Fibroblast of gingiva (primary cell): ENCODE measurements around the gene TEX2.
"Not testable (repeated sequence)": the region's sequence is repeated elsewhere in the genome, so short reads cannot be mapped to it uniquely, and the experiment has no call there.

Experiments
- DNase-seq: peaks from one replicate; pipeline ENCODE4 v3.0.0-alpha.2; 2011; ENCODE audit warnings: low read depth

The TEX2 gene

GRCh38 chr17:64180089-64181073, 82.7 kb downstream of the TEX2 start:
- DNase-seq: peak; percentile 67

GRCh38 chr17:64179024-64179423, 84.0 kb downstream of the TEX2 start:
- not testable (repeated sequence) for DNase-seq

DNA sequence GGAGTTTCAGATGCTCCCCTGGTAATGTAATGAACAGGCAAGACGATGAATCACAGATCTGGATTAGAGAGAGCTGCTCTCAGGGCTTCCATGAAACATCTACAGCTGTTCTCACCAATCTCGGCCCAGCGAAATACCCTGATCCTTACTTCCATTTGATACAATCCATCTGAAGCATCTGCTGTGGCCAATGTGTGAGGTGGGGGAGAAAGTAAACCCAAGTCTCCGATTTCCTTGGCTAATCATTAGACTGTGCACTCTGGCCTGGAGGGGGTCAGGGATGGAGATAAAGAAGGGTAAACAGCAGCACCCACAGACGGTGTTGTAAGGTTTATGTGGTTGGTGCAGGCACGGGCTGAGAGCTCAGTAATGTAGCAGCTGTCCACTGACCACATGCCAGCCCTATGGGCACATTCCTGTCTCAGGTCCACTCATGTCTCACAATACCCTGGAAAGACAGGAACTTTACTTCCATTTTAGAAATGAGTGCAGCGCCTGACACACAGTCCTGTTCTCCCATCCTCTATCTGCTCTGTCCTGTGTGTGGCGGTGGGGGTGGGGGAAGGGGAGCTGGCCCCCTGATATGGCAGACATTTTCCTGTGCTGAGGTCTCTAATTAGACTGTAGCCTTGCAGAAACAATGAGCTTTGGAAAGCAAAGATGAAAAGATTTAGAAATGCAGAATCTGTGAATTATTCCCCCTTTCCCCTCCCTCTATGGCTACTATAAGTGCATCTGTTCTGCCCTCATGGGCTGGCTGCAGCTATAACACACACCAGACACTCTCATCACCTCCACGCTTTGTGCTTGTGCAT, 84.8 kb downstream of the TEX2 start:
- DNase-seq: no peak

DNA sequence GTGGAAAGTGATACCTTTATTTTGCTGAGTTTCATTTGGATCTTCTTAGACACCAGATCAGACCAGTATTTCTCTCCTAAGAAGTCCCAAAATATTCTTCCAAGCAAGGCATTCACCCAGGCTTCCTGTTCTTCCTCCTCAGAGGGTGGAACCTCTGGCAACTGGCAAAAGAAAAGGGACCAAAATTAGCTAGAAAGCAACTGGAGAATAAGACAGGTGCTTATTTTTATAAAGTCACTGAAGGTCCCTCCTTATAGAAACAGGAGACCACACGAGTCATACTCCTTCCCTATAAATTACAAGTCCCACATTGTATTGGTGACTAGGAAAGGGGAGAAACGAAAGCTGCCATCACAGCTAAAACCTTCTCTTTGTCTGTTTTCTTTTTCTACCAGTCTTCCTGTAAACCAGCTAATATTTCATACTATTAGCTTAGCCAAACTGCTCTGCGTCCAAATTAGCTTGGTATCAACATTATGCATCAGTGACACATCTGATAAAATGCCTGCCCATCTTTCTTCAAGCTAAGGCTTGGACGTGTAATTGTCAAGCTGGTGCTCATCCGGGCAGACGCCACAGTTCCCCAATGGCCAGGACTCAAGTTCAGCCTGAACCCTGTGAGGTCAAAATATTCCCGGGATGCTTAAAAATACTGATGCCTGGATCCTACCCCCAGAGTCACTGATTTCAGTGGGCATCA, 85.6 kb downstream of the TEX2 start:
- no peak for DNase-seq

DNA sequence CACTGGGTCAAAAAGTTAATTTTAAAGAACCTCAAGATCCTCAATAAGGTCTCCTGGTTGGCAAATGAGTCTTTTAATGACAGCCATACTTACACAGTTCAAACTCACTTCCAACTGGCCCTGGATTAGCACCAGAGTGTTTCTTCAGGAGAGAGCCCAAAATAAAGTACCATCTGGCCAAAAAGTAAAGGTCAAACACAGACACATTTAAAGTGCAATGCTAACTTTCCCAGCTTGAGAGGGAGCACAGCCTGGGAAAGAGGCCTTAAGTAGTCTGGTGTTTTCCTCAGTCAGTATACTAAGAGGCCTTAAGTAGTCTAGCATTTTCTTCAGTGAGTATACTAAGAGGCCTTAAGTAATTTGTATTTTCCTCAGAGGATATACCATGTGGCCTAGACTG, 86.5 kb downstream of the TEX2 start:
- peak; percentile 14 for DNase-seq

DNA sequence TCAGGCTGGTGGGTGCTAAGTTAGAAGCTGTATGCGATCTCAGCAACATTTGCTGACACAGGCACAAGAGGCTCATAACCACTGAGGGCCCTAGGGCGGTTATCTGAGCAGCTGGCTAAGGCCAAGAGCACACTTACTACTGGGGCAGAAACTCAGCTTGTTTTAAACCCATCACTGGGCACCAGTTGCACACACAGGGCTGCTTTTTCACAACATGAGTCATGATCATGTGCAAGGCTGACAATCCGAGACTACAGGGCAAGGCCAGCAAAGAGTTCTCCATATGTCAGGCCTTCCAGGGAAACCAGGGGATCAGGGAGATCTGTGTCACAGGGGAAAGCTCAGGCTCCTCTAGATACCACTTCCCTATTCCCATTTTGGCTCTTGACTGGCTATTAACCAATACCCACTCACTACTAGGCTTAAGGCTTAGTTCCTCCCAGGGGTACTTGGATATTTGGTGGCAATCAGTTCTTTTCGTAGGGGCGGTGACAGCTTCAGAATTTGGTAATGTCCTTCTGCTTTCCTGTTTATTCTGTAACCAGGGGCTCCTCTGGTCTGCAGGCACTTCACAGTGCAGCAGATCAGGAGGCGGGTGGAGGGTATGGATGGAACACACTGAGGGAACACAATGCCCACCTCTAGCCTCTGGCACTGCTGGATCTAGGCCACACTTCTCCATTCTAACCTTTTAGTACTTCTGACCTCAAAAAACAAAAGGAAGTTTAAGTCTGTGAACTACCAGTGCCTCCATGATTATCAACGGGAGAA, 88.2 kb downstream of the TEX2 start:
- peak; percentile 61 for DNase-seq

DNA sequence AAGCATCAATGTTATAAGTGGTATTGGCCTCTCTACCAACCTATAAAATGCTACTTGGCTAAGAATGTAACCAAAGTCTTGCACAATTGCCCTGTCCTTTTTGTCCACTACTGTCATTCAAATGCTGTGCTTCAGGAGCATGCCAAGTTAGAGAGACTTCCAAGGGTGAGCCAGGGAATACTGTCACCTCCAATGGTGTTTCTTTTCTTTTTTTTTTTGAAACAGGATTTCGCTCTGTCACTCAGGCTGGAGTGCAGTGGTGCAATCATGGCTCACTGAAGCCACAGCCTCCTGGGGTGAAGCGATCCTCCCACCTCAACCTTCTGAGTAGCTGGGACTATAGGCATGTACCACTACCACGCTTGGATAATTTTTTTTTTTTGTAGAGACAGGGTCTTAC, 89.4 kb downstream of the TEX2 start:
- DNase-seq: no peak

DNA sequence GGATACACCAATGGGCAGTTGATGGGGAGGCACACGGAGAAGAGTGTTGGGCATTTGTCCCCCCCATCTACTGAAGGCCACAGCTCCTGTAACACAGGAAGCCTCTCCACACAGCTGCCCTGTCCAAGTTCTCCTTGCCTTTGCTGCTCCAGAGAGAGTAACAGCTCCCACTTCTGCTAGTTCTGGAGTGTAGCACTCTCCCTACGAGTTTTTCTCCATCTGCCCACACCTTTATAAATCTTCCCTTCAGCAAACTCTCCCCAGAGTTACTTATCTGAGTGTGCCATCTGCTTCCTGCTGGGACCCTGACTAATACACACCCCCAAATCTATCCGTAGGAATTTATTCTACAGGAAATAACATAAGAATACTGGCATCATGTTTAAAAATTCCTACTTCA, 90.5 kb downstream of the TEX2 start:
- no peak for DNase-seq

DNA sequence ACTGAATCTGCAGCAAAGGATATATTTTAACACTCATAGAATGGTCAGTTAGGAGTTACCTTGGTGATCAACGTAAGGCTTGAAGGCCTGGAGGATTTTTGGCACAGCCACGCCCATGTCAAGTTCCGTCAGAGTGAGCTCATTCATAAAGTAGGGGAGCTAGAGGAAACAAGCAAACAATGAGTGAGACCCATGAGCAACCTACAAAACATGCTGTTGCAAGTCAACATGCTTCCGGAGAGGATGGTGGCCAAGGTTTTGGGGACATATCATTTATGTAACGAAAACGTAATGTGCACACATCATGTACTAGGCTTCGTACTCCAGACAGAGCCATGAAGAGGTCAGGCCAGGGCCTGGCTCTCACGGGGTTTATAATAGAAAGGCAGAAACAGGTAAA, 92.0 kb downstream of the TEX2 start:
- DNase-seq: no peak

- DNase-seq: no peak
Observed at GRCh38 chr17:64170286-64170685, 92.8 kb downstream of the TEX2 start.

DNA sequence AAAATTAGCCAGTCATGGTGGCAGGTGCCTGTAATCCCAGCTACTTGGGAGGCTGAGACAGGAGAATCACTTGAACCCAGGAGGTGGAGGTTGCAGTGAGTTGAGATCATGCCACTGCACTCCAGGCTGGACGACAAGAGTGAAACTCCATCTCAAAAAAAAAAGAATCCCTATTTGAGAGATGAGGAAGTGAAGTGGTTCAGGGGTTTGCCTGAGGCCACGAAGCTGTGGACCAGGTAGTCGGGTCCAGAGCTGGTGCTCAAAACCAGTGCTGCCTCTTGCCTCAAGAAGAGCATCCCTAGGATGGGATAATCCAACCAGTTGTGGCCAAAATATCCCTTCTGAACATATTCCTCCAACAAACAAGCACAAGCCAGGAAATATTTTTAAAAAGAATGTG, 95.4 kb downstream of the TEX2 start:
- not testable (repeated sequence) for DNase-seq

- DNase-seq: no peak
Observed at GRCh38 chr17:64166876-64167275, 96.2 kb downstream of the TEX2 start.

GRCh38 chr17:64165347-64165746, 97.7 kb downstream of the TEX2 start:
- no peak for DNase-seq

GRCh38 chr17:64164596-64165285, 98.3 kb downstream of the TEX2 start:
- DNase-seq: no peak

- DNase-seq: no peak
Observed at GRCh38 chr17:64163468-64163867, 99.6 kb downstream of the TEX2 start.

GRCh38 chr17:64162554-64162953, 100.5 kb downstream of the TEX2 start:
- DNase-seq: no peak

DNA sequence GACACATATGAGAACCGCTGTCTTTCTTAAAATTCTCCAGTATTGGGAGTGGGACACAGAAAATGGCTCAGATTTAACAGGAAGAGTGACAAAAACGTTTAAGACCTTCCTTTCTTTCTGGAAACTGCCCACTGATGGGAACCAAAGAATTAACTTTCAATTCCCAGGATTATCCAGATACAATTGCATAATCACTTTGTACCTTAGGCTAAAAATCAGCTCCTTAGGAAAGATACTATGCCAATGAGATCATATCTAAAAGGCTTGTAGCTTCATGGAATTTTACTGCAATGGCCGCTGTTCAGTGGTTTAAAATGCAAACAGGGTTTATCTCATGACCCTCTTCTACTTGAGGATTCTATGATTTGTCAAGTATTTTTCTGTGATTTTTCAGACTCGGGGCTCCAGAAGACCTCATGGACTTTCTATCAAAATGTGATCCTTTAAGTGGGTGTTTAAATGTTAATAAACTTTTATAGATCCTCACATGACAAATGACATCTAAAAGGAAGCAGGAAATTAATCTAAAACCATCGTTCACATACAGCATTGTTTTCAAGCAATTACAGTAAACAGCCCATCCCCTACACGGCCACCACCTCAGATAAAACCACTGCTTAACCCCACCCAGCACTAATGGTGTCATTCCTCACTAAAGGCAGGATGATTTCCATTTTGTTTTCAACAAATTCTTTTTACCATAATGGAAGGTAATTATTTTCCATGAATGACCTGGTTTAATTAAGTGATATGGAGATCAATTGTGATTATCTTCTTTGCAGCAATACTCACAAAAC, 101.5 kb downstream of the TEX2 start:
- DNase-seq: no peak

GRCh38 chr17:64160378-64160777, 102.7 kb downstream of the TEX2 start:
- DNase-seq: peak; percentile 60

GRCh38 chr17:64158831-64159590, 104.0 kb downstream of the TEX2 start:
- DNase-seq: no peak
